Endothelial cell of umbilical vein (primary cell): ENCODE results near the gene CTSC. TPM values are rescaled to one million over a fixed set of nuclear protein-coding genes. Genes with fewer than 3 reads are reported as not detected.

Experiments used
- BruUV-seq: library from RNA; stranded (reverse); fragments of 400-500 nt; replicated peaks from 2 replicates; lab custom pipeline; 2021; lab: Mats Ljungman, UMichigan
- CTCF ChIA-PET: fragments of 300-600, 350-600 bp; sonication (Branson Sonifier 250); formaldehyde crosslinking; loops from one replicate; lab custom pipeline; 2021; ENCODE audit warnings: antibody characterized with exemption, inconsistent platforms; lab: Charles Lee
- POLR2A ChIA-PET: fragments of 300-600, 350-600 bp; sonication (Branson Sonifier 250); formaldehyde crosslinking; loops from one replicate; lab custom pipeline; 2021; ENCODE audit warnings: antibody characterized with exemption, inconsistent platforms; lab: Charles Lee
- DNase-seq: peaks from one replicate; pipeline ENCODE4 v3.0.0-alpha.2; 2011; ENCODE audit warnings: low read depth, low spot score
- FAIRE-seq: peaks from 2 replicates; lab custom pipeline; 2011; peaks lifted over from hg19 to GRCh38; lab: Jason Lieb, UNC
- H2AFZ ChIP-seq: 2 replicates; pipeline ENCODE4 v1.6.0; 2012; ENCODE audit warnings: low read depth, low read length, control low read depth, inconsistent platforms
- H3K27ac ChIP-seq: 2 replicates; pipeline ENCODE4 v1.5.1; 2011; ENCODE audit warnings: low read depth, mild to moderate bottlenecking, control low read depth, low read length, moderate library complexity; ENCODE audit not compliant: insufficient read depth
- H3K27me3 ChIP-seq, 2 experiments: 2 replicates each; pipeline versions ENCODE4 v1.6.0 to v1.6.1; 2011; ENCODE audit warnings: low read length in 2 of 2, mixed read lengths in 1 of 2; ENCODE audit not compliant: control insufficient read depth in 2 of 2, insufficient read depth in 2 of 2
- H3K36me3 ChIP-seq, 2 experiments: 2 replicates in 1 of 2; 3 replicates in 1 of 2; pipeline ENCODE4 v1.5.1; 2011; ENCODE audit warnings: low read length in 2 of 2, mild to moderate bottlenecking in 1 of 2, moderate library complexity in 1 of 2; ENCODE audit not compliant: control insufficient read depth in 2 of 2, insufficient read depth in 2 of 2; ENCODE audit errors: extremely low read depth in 1 of 2
- H3K4me1 ChIP-seq: 3 replicates; pipeline ENCODE4 v1.5.1; 2011; ENCODE audit warnings: mild to moderate bottlenecking, low read length; ENCODE audit not compliant: control insufficient read depth, insufficient read depth; ENCODE audit errors: extremely low read depth
- H3K4me2 ChIP-seq: 2 replicates; pipeline ENCODE4 v1.6.1; 2011; ENCODE audit warnings: low read length, control low read depth, mixed read lengths; ENCODE audit not compliant: insufficient read depth
- H3K4me3 ChIP-seq, 3 experiments: fragments of 200-600 bp in 1 of 3; sonication (generic), shearing (Covaris generic) in 1 of 3; replicated peaks in 1 of 3; 2 replicates each; pipeline ENCODE4 v1.5.1; 2011 to 2016; ENCODE audit warnings: control low read depth in 3 of 3, low read length in 3 of 3, mild to moderate bottlenecking in 2 of 3, inconsistent platforms in 1 of 3, low read depth in 1 of 3, moderate library complexity in 1 of 3; ENCODE audit not compliant: insufficient read depth in 1 of 3
- H3K79me2 ChIP-seq: 2 replicates; pipeline ENCODE4 v1.6.0; 2012; ENCODE audit warnings: low read length, inconsistent platforms; ENCODE audit not compliant: control insufficient read depth, insufficient read depth
- H3K9ac ChIP-seq: replicated peaks from 2 replicates; pipeline ENCODE3; 2011; ENCODE audit warnings: low read length, control low read depth; ENCODE audit not compliant: insufficient read depth; ENCODE audit errors: extremely low read depth
- H3K9me1 ChIP-seq: replicated peaks from 3 replicates; pipeline ENCODE4 v1.6.0; 2011; ENCODE audit warnings: mild to moderate bottlenecking, low read length; ENCODE audit not compliant: control insufficient read depth, insufficient read depth; ENCODE audit errors: extremely low read depth
- H3K9me3 ChIP-seq: replicated peaks from 2 replicates; pipeline ENCODE4 v1.5.1; 2012; ENCODE audit warnings: low read length, inconsistent platforms; ENCODE audit not compliant: control insufficient read depth, insufficient read depth
- H4K20me1 ChIP-seq: replicated peaks from 2 replicates; pipeline ENCODE3; 2011; ENCODE audit warnings: mild to moderate bottlenecking, low read length; ENCODE audit not compliant: control insufficient read depth, insufficient read depth; ENCODE audit errors: extremely low read depth
- EZH2 ChIP-seq: IDR thresholded peaks from 2 replicates; pipeline ENCODE4 v1.6.1; 2012; ENCODE audit warnings: borderline replicate concordance, low read depth, mild to moderate bottlenecking, moderate library complexity, low read length, inconsistent platforms; ENCODE audit not compliant: severe bottlenecking
- FOS ChIP-seq: IDR thresholded peaks from 2 replicates; pipeline ENCODE4 v1.6.1; 2011; ENCODE audit warnings: mild to moderate bottlenecking, low read length, moderate library complexity, borderline replicate concordance; ENCODE audit not compliant: insufficient read depth
- GATA2 ChIP-seq: IDR thresholded peaks from 2 replicates; pipeline ENCODE4 v1.7.0; 2011; ENCODE audit warnings: low read depth, mild to moderate bottlenecking, moderate library complexity, mixed read lengths, low read length; ENCODE audit not compliant: insufficient read length, insufficient read depth
- JUN ChIP-seq: IDR thresholded peaks from 2 replicates; pipeline ENCODE4 v1.6.1; 2011; ENCODE audit warnings: borderline replicate concordance, low read depth; ENCODE audit not compliant: insufficient read length, insufficient read depth
- MAX ChIP-seq: IDR thresholded peaks from 2 replicates; pipeline ENCODE4 v1.6.1; 2011; ENCODE audit not compliant: insufficient read depth, insufficient read length
- MYC ChIP-seq: IDR thresholded peaks from one replicate; pipeline ENCODE4 v1.6.1; 2011; ENCODE audit warnings: mild to moderate bottlenecking, low read depth, low read length
- POLR2A ChIP-seq: IDR thresholded peaks from 2 replicates; pipeline ENCODE4 v1.6.1; 2012; ENCODE audit warnings: low read depth, mild to moderate bottlenecking, control low read depth, low read length
- POLR2AphosphoS5 ChIP-seq: IDR thresholded peaks from 2 replicates; pipeline ENCODE4 v1.6.1; 2012; ENCODE audit warnings: low read depth, mild to moderate bottlenecking, control low read depth, low read length, moderate library complexity; ENCODE audit not compliant: insufficient read depth
- dilution Hi-C: fragments of 300-500 bp; cut with MboI; formaldehyde crosslinking; loops from one replicate; pipeline ENCODE4 v1.15.0; 2019; ENCODE audit warnings: low sequenced_read_pairs; ENCODE audit not compliant: extremely low pct_ligation_motif_present
- intact Hi-C: fragments of 100-400 bp; cut with micrococcal nuclease; formaldehyde crosslinking; loops from one replicate; pipeline ENCODE4 v1.10.0; 2022
- polyA plus RNA-seq, 4 experiments: library from polyadenylated mRNA; depleted of rRNA in 3 of 4; stranded (reverse) in 3 of 4; unstranded in 1 of 4; fragments of >200 nt; gene quantifications; 2 replicates each; pipeline versions ENCODE4 v1.2.1 to v1.2.3, GENCODE V29; 2011 to 2012; ENCODE audit warnings: missing spikeins in 1 of 4
- total RNA-seq: library from RNA; stranded (reverse); gene quantifications from 2 replicates; pipeline ENCODE4 v1.2.3, GENCODE V29; 2021
- TF ChIP-seq, protein P1 (sequence below), 2 donors: IDR thresholded peaks; 1 replicate in 1 of 2; 2 replicates in 1 of 2; pipeline ENCODE4 v1.5.1; 2011; ENCODE audit warnings: low read length in 2 of 2, mild to moderate bottlenecking in 2 of 2, moderate library complexity in 2 of 2, control low read depth in 1 of 2, inconsistent platforms in 1 of 2, low read depth in 1 of 2; ENCODE audit not compliant: insufficient read depth in 1 of 2; ENCODE audit errors: extremely low read depth in 1 of 2

Gene CTSC
- total and polyA plus RNA-seq, 2 donors (not counting 3 experiments of a cell fraction or from before 2014, with no cell fraction given): 130 to 186 TPM

DNA sequence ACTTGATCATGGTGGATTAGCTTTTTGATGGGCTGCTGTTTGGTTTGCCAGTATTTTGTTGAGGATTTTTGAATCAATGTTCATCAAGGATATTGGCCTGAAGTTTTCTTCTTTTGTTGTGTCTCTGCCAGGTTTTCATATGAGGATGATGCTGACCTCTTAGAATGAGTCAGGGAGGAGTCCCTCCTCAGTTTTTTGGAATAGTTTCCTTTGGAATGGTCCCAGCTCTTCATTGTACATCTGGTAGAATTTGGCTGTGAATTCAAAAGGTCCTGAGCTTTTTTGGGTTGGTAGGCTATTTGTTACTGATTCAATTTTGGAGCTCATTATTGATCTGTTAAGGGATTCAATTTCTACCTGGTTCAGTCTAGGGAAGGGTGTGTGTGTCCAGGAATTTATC, 78.1 kb downstream of the CTSC start:
- H4K20me1 ChIP-seq: no peaks in the 10 kb centered on the region
- FAIRE-seq: no peak
- dilution Hi-C loops: no loop called here
- H3K9me1 ChIP-seq: no peaks in the 10 kb centered on the region
- H3K27me3 ChIP-seq: no peaks in the 10 kb centered on the region
- H3K79me2 ChIP-seq: no peaks in the 10 kb centered on the region
- ChIA-PET CTCF (no interaction called here), POLR2A (no interaction called here)
- no peak overlapping the region for H3K4me3 ChIP-seq
- TF ChIP-seq MYC (no peak), EZH2 (no peak), JUN (no peak), MAX (no peak), FOS (no peak), GATA2 (no peak), POLR2AphosphoS5 (no peak), POLR2A (no peak)
- TF ChIP-seq, protein P1, sequence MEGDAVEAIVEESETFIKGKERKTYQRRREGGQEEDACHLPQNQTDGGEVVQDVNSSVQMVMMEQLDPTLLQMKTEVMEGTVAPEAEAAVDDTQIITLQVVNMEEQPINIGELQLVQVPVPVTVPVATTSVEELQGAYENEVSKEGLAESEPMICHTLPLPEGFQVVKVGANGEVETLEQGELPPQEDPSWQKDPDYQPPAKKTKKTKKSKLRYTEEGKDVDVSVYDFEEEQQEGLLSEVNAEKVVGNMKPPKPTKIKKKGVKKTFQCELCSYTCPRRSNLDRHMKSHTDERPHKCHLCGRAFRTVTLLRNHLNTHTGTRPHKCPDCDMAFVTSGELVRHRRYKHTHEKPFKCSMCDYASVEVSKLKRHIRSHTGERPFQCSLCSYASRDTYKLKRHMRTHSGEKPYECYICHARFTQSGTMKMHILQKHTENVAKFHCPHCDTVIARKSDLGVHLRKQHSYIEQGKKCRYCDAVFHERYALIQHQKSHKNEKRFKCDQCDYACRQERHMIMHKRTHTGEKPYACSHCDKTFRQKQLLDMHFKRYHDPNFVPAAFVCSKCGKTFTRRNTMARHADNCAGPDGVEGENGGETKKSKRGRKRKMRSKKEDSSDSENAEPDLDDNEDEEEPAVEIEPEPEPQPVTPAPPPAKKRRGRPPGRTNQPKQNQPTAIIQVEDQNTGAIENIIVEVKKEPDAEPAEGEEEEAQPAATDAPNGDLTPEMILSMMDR (IDR thresholded peaks at IDR 0.05; ENCODE audit: extremely low read depth in 1 of 2, insufficient read depth in 1 of 2, low read depth in 1 of 2, low read length in 2 of 2): no peak
- no peak overlapping the region for H2AFZ ChIP-seq
- no peak for DNase-seq
- H3K9me3 ChIP-seq: no peaks in the 10 kb centered on the region
- H3K4me1 ChIP-seq: no peaks in the 10 kb centered on the region
- H3K4me2 ChIP-seq: no peak overlapping the region
- H3K9ac ChIP-seq: no peak overlapping the region
- intact Hi-C loops: no loop called here
- no peaks in the 10 kb centered on the region for H3K36me3 ChIP-seq
- no TSS peak for BruUV-seq
- no peak overlapping the region for H3K27ac ChIP-seq
